OCI-LY1 (cell line): Measurements from ENCODE around the gene PCK1.

Source experiments
- EZH2 ChIP-seq: fragments of 200-600 bp; sonication (generic), shearing (Covaris generic); IDR thresholded peaks from 2 replicates; pipeline ENCODE4 v1.8.0; 2017; ENCODE audit warnings: borderline replicate concordance, mixed run types, mild to moderate bottlenecking, antibody characterized with exemption, low read length, moderate library complexity, mixed read lengths
- TF ChIP-seq, protein P1 (sequence below): fragments of 200-600 bp; sonication (generic), shearing (Covaris generic); IDR thresholded peaks from 2 replicates; pipeline ENCODE4 v1.5.1; 2017; ENCODE audit warnings: mild to moderate bottlenecking, antibody characterized with exemption, low read length, moderate library complexity, mixed read lengths

DNA sequence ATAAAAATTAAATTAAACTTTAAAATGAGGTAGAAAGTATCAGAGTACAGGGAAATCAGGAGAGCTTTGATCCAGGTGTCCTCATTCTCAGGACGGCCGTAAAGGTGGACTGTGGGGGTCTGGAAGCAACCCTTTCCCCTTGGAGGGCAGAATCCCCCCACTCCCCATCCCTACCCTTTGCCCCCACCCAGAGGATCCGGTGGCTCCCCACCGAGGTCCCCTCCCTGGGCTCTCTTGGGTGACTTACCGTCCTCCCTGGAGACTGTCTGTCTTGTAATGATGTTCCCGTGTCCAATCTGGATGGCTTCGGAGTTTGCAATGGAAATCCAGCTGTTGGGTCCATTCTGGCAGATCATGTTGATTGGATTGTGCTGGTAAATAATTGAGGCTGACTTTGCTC, 52.0 kb downstream of the PCK1 start:
- TF ChIP-seq, protein P1, sequence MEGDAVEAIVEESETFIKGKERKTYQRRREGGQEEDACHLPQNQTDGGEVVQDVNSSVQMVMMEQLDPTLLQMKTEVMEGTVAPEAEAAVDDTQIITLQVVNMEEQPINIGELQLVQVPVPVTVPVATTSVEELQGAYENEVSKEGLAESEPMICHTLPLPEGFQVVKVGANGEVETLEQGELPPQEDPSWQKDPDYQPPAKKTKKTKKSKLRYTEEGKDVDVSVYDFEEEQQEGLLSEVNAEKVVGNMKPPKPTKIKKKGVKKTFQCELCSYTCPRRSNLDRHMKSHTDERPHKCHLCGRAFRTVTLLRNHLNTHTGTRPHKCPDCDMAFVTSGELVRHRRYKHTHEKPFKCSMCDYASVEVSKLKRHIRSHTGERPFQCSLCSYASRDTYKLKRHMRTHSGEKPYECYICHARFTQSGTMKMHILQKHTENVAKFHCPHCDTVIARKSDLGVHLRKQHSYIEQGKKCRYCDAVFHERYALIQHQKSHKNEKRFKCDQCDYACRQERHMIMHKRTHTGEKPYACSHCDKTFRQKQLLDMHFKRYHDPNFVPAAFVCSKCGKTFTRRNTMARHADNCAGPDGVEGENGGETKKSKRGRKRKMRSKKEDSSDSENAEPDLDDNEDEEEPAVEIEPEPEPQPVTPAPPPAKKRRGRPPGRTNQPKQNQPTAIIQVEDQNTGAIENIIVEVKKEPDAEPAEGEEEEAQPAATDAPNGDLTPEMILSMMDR: no peak
- no peak for TF ChIP-seq EZH2
